Measurements from ENCODE around the gene CDKAL1.

DNA sequence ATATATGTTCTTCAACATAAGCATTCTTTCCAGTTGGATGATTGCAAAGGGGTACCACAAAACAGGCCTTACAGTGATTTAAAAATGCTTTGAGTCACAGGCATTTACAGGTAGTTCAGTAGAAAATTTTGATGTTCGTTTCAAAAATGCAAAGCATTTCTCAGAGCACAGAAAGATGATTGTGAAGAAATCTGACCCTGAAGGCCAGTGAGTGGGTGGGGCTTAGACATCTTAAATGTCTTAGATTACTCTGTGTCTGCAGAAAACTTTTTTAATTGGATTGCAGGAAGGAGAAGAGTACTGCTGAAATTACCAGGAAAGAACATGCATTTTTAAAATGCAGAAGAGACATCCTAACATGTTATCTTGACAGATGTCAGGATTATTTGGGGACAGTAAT is 268.3 kb downstream of the CDKAL1 start:
- TF ChIP-seq CREB1 (IDR thresholded peaks at IDR 0.05; ENCODE audit: low read depth) (no peak), POLR2A (IDR thresholded peaks at IDR 0.05; ENCODE audit: low read depth, low read length) (no peak)
